Eye (tissue), 1 donor: ENCODE measurements around the gene RPS24.
A peak's percentile ranks its signal among the peaks of the same experiment; 100 is the strongest.
"Not testable (repeated sequence)": the region's sequence is repeated elsewhere in the genome, so short reads cannot be mapped to it uniquely, and the experiment has no call there.

Experiments used
- DNase-seq: peaks from one replicate; pipeline ENCODE4 v3.0.0-alpha.2; 2015

RPS24 gene

GRCh38 chr10:78033637-78034470 is at the start of gene RPS24:
Gene RPS24, plus strand, starts transcription at chr10:78033863. Its CDS starts 39 bp downstream, at chr10:78033902.
- DNase-seq, result peak; percentile 99

GRCh38 chr10:77984986-77985385 is 48.7 kb upstream of the RPS24 start:
- no peak for DNase-seq

GRCh38 chr10:77987671-77988255 is 45.9 kb upstream of the RPS24 start:
- DNase-seq, result no peak

GRCh38 chr10:77989081-77989724 is 44.5 kb upstream of the RPS24 start:
- DNase-seq, result no peak

- DNase-seq, result no peak
Measured at GRCh38 chr10:77993620-77994019, 40.0 kb upstream of the RPS24 start.

- DNase-seq, result not testable (repeated sequence)
Measured at GRCh38 chr10:77998780-77999179, 34.9 kb upstream of the RPS24 start.

DNA sequence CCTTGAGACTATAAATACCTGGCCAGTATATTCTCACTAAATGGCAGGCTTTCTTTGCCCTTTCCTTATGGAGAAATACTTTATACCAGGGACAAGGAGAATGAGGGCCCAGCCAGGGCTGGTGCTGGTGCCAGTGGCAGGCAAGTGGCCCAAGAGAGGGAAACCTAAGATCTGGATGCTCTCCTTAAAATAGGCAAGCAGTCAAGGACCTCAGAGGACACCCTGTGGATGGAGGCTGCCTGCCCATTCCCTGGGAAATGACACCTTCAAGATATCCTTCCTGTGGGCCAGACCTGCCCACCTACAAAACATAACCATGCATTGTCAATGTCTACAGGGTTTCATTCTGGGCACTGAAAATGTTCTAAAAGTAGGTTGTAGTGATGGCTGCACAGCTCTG is 33.5 kb upstream of the RPS24 start:
- DNase-seq, result no peak

DNA sequence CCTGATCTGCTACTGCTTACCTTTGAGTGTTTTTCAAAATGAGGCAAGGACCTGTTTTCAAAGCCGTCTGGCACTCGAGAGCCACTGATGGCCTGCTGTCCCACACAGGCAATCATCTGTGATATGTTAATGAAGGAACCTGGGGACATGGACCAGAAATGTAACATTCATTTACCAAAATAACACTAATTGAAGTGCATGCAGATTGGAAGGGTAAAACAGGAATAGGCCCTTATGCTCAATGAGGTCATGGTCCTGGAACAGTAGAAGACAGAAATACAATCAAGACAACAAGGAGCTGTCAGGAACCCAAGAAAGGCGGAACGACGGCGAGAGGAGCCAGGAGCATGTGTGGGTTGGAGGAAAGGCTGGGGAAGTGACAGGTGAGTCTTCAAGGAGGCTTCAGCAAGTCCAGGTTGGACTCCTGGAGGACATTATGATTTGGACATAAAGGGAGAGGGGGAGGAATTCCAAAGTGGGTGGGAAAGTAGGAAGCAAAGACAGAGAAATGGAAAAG is 32.6 kb upstream of the RPS24 start:
- no peak for DNase-seq

- DNase-seq, result no peak
Measured at GRCh38 chr10:78002541-78003288, 30.9 kb upstream of the RPS24 start.

GRCh38 chr10:78004215-78005026 is 29.2 kb upstream of the RPS24 start:
- no peak for DNase-seq

DNA sequence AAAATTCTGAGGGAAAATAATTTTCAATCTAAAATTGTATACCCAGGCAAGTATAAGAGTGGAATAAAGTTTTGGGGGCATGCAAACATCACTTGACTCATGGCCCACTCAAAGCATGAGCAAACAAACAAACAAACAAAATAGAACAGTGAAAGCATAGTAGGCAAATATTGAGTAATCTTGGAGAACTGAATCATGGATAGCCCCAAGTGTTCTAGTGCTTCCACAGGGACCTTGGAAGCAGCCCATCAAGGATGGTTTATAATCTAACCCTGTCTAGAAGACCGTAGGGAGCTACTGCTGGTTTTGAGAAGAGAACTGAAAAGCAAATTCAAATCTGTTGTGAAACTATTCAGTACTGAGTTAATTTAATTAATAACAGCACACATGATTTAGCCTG is 26.5 kb upstream of the RPS24 start:
- DNase-seq, result no peak

- no peak for DNase-seq
Measured at GRCh38 chr10:78009662-78010061, 24.0 kb upstream of the RPS24 start.

- DNase-seq, result no peak
Measured at GRCh38 chr10:78010278-78010677, 23.4 kb upstream of the RPS24 start.

DNA sequence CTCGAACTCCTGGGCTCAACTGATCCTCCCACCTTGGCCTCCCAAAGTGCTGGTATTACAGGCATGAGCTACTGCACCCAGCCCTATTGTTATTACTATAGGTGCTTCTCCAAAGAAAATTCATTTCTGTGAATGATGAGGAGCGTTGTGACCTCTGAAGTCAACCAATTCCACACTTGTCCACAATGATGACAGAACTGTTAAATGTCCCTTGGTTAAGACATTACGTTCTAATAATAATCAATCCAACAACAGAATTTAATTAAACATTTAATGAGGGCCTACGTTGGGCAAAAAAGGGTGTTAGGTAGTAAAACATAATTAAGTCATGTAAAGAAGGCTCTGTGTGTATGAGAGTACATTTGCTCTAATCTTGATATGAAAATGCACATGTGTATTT is 22.6 kb upstream of the RPS24 start:
- DNase-seq, result no peak

DNA sequence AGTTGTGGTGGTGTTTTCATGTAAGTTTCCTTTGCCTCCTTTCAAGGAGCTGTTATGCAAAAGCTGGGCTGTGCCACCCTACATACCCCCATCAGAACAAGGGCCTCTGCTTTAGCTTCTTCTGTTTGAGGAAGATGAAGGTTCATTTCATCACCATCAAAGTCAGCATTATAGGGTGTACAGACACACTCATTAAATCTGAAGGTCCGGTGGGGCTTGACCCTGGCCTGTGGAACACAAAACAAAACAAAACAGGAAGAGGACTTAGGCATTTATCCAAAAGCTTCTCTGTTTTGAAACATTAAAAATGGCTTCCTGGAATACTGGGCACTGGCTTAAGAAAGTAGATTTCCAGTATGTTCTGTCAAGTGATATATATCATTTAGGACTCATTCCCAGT is 20.1 kb upstream of the RPS24 start:
- no peak for DNase-seq

DNA sequence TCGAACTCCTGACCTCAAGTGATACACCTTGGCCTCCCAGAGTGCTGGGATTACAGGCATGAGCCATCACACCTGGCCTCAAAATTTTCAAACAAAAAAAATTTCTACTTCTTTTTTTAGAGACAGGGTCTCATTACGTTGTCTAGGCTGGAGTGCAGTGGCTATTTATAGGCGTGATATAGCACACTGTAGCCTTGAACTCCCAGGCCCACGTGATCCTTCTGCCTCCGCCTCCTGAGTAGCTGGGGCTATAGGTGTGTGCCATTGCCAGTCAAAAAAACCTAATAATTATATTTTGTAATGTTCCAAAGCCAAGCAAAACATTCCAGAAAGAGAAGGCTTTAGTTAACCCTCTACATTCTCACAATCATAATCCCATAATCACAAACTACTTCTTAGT is 18.1 kb upstream of the RPS24 start:
- DNase-seq, result no peak

GRCh38 chr10:78017856-78018255 is 15.8 kb upstream of the RPS24 start:
- DNase-seq, result no peak

DNA sequence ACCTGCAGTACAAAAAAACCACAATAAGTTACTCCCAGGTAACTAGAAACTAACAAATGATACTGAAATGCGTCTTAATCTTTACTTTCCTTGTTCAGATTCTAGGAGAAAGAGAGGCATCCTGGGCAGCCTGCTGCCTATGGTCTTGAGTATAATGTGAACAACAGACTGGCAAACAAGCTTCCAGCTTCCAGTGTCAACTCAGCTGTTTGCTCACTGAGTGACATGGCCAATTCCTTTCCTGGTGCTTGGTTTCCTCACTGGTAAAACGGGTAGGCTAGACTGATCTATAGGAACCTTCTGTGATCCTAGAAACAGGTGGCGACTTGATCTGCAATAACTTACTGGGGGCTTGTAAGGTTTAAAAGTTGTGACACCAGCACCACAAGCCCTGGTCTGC is 14.4 kb upstream of the RPS24 start:
- no peak for DNase-seq

DNA sequence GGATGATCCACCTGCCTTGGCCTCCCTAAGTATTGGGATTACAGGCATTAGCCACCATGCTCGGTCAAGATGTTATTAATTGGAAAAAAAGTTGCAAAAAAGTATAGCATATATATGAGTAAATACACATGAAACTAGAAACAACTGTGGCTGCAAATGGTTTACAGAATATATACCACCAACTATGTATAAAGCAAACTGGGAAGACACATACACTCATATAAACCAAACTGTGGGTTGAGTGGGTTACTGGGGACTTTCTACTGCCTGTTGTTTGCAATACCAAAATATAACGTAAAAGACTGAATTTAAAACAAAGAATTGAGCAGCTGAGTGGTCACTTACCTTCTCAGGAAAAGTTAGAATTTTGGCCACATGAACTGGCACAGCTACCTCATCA is 12.5 kb upstream of the RPS24 start:
- DNase-seq, result no peak

GRCh38 chr10:78023741-78024140 is 9.9 kb upstream of the RPS24 start:
- DNase-seq, result no peak

DNA sequence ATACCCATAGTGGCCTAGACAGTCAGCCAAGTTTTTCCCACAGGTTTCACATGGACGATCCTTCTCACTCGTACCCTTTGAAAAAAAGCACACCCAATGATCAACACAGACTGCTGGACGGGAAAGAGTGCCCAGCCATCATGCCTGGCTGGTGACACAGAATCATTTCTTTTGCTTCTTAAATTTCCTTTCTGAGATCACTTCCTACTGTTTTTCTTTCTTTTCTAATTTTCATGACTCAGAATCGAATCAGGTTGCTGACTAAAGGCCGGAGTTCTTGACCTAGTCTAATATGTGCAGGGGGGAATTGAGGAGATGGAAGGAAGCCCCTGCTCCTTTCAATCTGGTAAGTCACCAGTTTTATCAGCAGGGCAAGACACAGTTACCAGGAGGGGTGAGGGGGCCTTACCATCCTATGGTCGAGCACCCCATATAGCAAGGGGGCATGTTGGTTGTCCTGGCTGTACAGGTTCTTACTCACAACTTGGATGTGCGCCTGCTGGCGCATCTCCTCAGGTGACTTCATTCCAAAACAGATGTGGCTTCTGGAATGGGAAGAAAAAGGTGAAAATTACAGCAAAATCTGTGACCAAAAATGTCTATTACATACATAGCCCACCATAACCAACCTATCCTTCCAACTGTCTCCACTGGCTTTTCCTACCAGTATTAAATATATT is 7.8 kb upstream of the RPS24 start:
- no peak for DNase-seq
